GM23248 (cell line): ENCODE measurements around the gene ASH1L.

Experiments used
- EZH2 ChIP-seq: fragments of 200-600 bp; sonication (generic); IDR thresholded peaks from 2 replicates; pipeline ENCODE4 v1.6.1; 2018; ENCODE audit warnings: antibody characterized with exemption, mild to moderate bottlenecking; ENCODE audit not compliant: insufficient read depth, poor library complexity, severe bottlenecking
- EZH2phosphoT487 ChIP-seq: fragments of 200-600 bp; sonication (generic); IDR thresholded peaks from 2 replicates; pipeline ENCODE4 v1.6.1; 2018; ENCODE audit warnings: antibody characterized with exemption, moderate library complexity, mild to moderate bottlenecking, low read depth; ENCODE audit not compliant: insufficient read depth

GRCh38 chr1:155562581-155563376, at the start of gene ASH1L:
- no peak for TF ChIP-seq EZH2
- no peak for TF ChIP-seq EZH2phosphoT487
